Measurements from ENCODE around the gene DOCK1.
A peak's percentile ranks its signal among the peaks of the same experiment; 100 is the strongest.

Gene DOCK1

DNA sequence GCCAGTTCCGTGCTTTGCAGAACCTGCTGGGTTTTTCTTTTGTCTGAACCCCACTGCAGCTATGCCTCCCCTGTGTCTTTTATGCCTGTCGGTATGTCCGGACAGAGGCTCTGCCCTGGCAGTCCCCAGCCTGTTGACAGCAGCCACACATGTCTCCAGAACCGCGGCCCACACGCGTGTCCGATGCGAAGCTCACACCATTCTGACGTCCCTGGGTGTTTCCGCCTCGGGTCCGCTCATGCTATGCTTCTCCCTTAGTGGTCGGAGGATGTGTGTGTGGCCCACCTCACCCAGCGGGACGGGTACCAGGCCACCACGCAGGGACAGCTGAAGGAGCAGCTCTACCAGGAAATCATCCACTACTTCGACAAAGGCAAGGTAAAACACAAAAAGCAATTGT lies 479.3 kb downstream of the DOCK1 start:
- H3K36me3 ChIP-seq (ENCODE audit: control insufficient read depth, insufficient read depth, low read length), result no peaks in the 10 kb centered on the region
- no peak overlapping the region for H3K27ac ChIP-seq (ENCODE audit: low read depth, low read length)
- no peak overlapping the region for H4K5ac ChIP-seq (ENCODE audit: low read length)
- H3K4me2 ChIP-seq (ENCODE audit: low read length), result no peak overlapping the region
- H3K23ac ChIP-seq (ENCODE audit: low read length), result no peak overlapping the region
- no peak overlapping the region for H3K4me3 ChIP-seq (ENCODE audit: low read length)
- no peak overlapping the region for H3K4ac ChIP-seq (ENCODE audit: low read depth, low read length)
- H3K4me1 ChIP-seq (ENCODE audit: control insufficient read depth, low read depth, low read length), result no peaks in the 10 kb centered on the region
- H2BK15ac ChIP-seq (replicated peaks; ENCODE audit: low read depth), result no peak overlapping the region
- DNase-seq, result no peak
- no peaks in the 10 kb centered on the region for H3K79me2 ChIP-seq (ENCODE audit: control insufficient read depth, insufficient read depth, low read length)
- H3K79me1 ChIP-seq (ENCODE audit: low read length), result no peaks in the 10 kb centered on the region
- no peak overlapping the region for H4K8ac ChIP-seq (ENCODE audit: low read depth, low read length)
- H2BK5ac ChIP-seq (ENCODE audit: low read length), result no peak overlapping the region
- H2BK120ac ChIP-seq (ENCODE audit: low read depth, low read length), result no peak overlapping the region
- H3K27me3 ChIP-seq (ENCODE audit: insufficient read depth, low read length, poor library complexity), result no peaks in the 10 kb centered on the region
- no peak overlapping the region for H2AK5ac ChIP-seq (ENCODE audit: low read length)
- no peak overlapping the region for H3K9ac ChIP-seq (ENCODE audit: low read length)
- no peak overlapping the region for H3K56ac ChIP-seq (ENCODE audit: low read length)
- WGBS (ENCODE audit: extremely low coverage, insufficient coverage, low lambda C conversion rate), result no CpG with 5 or more reads among the region's 18 CpGs
- no peak overlapping the region for H3K18ac ChIP-seq (ENCODE audit: low read length)

- no peak overlapping the region for H2BK5ac ChIP-seq (ENCODE audit: low read length)
- H3K23ac ChIP-seq (ENCODE audit: low read length), result no peak overlapping the region
- H3K79me2 ChIP-seq (ENCODE audit: control insufficient read depth, insufficient read depth, low read length), result no peaks in the 10 kb centered on the region
- no peaks in the 10 kb centered on the region for H3K36me3 ChIP-seq (ENCODE audit: control insufficient read depth, insufficient read depth, low read length)
- no peak overlapping the region for H3K27ac ChIP-seq (ENCODE audit: low read depth, low read length)
- H3K4ac ChIP-seq (ENCODE audit: low read depth, low read length), result no peak overlapping the region
- H3K56ac ChIP-seq (ENCODE audit: low read length), result no peak overlapping the region
- H3K4me1 ChIP-seq (ENCODE audit: control insufficient read depth, low read depth, low read length), result no peaks in the 10 kb centered on the region
- no peaks in the 10 kb centered on the region for H3K79me1 ChIP-seq (ENCODE audit: low read length)
- no peak overlapping the region for H2BK15ac ChIP-seq (replicated peaks; ENCODE audit: low read depth)
- H3K4me3 ChIP-seq (ENCODE audit: low read length), result no peak overlapping the region
- H3K9ac ChIP-seq (ENCODE audit: low read length), result no peak overlapping the region
- no peak overlapping the region for H4K5ac ChIP-seq (ENCODE audit: low read length)
- H3K27me3 ChIP-seq (ENCODE audit: insufficient read depth, low read length, poor library complexity), result no peaks in the 10 kb centered on the region
- DNase-seq, result no peak
- H3K4me2 ChIP-seq (ENCODE audit: low read length), result no peak overlapping the region
- no peak overlapping the region for H2BK120ac ChIP-seq (ENCODE audit: low read depth, low read length)
- WGBS (ENCODE audit: extremely low coverage, insufficient coverage, low lambda C conversion rate), result no CpG with 5 or more reads among the region's 3 CpGs
- H2AK5ac ChIP-seq (ENCODE audit: low read length), result no peak overlapping the region
- no peak overlapping the region for H3K18ac ChIP-seq (ENCODE audit: low read length)
- no peak overlapping the region for H4K8ac ChIP-seq (ENCODE audit: low read depth, low read length)
Measured at GRCh38 chr10:127385066-127385465, 479.8 kb downstream of the DOCK1 start.

DNA sequence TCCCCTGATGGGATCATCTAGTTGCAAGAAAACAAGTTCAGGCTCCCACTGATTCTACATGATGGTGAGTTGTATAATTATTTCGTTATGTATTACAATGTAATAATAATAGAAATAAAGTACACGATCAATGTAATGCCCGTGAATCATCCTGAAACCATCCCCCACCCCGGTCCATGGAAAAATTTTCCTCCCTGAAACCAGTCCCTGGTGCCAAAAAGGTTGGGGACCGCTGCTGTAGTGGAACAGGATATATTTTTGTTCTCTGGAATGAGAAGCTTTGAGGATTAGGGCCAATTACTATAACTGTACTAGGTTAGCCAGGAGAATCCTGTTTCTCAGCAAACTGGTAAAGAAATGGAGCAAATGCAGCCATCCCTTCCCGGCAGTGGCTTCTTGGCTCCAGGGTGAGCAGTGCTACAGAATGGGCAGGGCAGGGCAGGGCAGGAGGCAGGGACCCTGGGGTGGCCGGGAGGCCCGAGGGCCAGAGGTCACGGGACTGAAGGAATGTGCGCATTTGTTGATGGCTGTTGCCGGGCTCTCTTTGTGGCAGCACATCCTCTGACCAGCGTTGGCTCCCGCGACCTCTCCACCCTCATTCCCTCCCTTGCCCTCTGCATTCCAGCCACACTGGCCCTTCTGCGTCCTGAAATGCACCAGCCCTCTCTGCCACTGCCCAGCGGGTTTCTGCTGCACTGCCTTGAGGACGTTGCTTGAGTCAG lies 481.5 kb downstream of the DOCK1 start:
- peak; percentile 28 for DNase-seq
- no peaks in the 10 kb centered on the region for H3K4me1 ChIP-seq (ENCODE audit: control insufficient read depth, low read depth, low read length)

DNA sequence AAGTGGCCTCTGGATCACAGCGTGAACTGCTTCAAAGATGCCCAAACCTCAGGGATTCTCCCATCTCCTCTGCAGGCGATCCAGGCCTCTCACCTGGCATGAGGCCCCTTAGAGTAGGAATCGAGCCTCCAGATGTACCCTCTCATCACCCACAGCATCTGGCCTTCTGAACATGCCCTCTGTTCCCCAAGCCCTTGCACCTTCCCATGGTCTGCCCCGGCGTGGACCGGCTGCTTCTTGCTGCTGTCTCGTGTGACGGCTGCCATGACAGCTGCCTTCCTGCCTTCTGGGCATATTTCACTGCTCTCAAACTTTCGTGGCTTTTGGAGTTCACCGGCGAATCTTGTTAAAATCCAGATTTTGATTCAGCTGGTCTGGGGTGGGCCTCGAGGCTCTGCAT lies 486.6 kb downstream of the DOCK1 start:
- WGBS (ENCODE audit: extremely low coverage, insufficient coverage, low lambda C conversion rate), result no CpG with 5 or more reads among the region's 12 CpGs
- no peak for DNase-seq
- Histone ChIP-seq H2BK120ac (ENCODE audit: low read depth, low read length) (no peak overlapping the region), H2AK5ac (ENCODE audit: low read length) (no peak overlapping the region), H2BK5ac (ENCODE audit: low read length) (no peak overlapping the region), H4K8ac (ENCODE audit: low read depth, low read length) (no peak overlapping the region), H3K79me1 (ENCODE audit: low read length) (no peaks in the 10 kb centered on the region), H3K23ac (ENCODE audit: low read length) (no peak overlapping the region), H3K27ac (ENCODE audit: low read depth, low read length) (no peak overlapping the region), H3K4ac (ENCODE audit: low read depth, low read length) (no peak overlapping the region), H3K36me3 (ENCODE audit: control insufficient read depth, insufficient read depth, low read length) (no peaks in the 10 kb centered on the region), H3K4me1 (ENCODE audit: control insufficient read depth, low read depth, low read length) (no peaks in the 10 kb centered on the region), H3K4me3 (ENCODE audit: low read length) (no peak overlapping the region), H3K18ac (ENCODE audit: low read length) (no peak overlapping the region), H3K4me2 (ENCODE audit: low read length) (no peak overlapping the region), H2BK15ac (replicated peaks; ENCODE audit: low read depth) (no peak overlapping the region), H3K9ac (ENCODE audit: low read length) (no peak overlapping the region), H3K79me2 (ENCODE audit: control insufficient read depth, insufficient read depth, low read length) (no peaks in the 10 kb centered on the region), H3K27me3 (ENCODE audit: insufficient read depth, low read length, poor library complexity) (no peaks in the 10 kb centered on the region), H4K5ac (ENCODE audit: low read length) (no peak overlapping the region), H3K56ac (ENCODE audit: low read length) (no peak overlapping the region)

More for the DNA sequence above, 481.5 kb downstream of the DOCK1 start:
- H2BK15ac ChIP-seq (replicated peaks; ENCODE audit: low read depth), result no peak overlapping the region
- no peaks in the 10 kb centered on the region for H3K79me2 ChIP-seq (ENCODE audit: control insufficient read depth, insufficient read depth, low read length)
- no CpG with 5 or more reads among the region's 17 CpGs for WGBS (ENCODE audit: extremely low coverage, insufficient coverage, low lambda C conversion rate)
- no peak overlapping the region for H3K4me2 ChIP-seq (ENCODE audit: low read length)
- no peaks in the 10 kb centered on the region for H3K27me3 ChIP-seq (ENCODE audit: insufficient read depth, low read length, poor library complexity)
- no peak overlapping the region for H3K18ac ChIP-seq (ENCODE audit: low read length)
- H4K8ac ChIP-seq (ENCODE audit: low read depth, low read length), result no peak overlapping the region
- no peak overlapping the region for H2BK120ac ChIP-seq (ENCODE audit: low read depth, low read length)
- H3K4ac ChIP-seq (ENCODE audit: low read depth, low read length), result no peak overlapping the region
- no peaks in the 10 kb centered on the region for H3K36me3 ChIP-seq (ENCODE audit: control insufficient read depth, insufficient read depth, low read length)
- no peak overlapping the region for H3K27ac ChIP-seq (ENCODE audit: low read depth, low read length)
- H2BK5ac ChIP-seq (ENCODE audit: low read length), result no peak overlapping the region
- no peaks in the 10 kb centered on the region for H3K79me1 ChIP-seq (ENCODE audit: low read length)
- H3K9ac ChIP-seq (ENCODE audit: low read length), result no peak overlapping the region
- no peak overlapping the region for H2AK5ac ChIP-seq (ENCODE audit: low read length)
- H3K4me3 ChIP-seq (ENCODE audit: low read length), result no peak overlapping the region
- H3K23ac ChIP-seq (ENCODE audit: low read length), result no peak overlapping the region
- H3K56ac ChIP-seq (ENCODE audit: low read length), result no peak overlapping the region
- no peak overlapping the region for H4K5ac ChIP-seq (ENCODE audit: low read length)

DNA sequence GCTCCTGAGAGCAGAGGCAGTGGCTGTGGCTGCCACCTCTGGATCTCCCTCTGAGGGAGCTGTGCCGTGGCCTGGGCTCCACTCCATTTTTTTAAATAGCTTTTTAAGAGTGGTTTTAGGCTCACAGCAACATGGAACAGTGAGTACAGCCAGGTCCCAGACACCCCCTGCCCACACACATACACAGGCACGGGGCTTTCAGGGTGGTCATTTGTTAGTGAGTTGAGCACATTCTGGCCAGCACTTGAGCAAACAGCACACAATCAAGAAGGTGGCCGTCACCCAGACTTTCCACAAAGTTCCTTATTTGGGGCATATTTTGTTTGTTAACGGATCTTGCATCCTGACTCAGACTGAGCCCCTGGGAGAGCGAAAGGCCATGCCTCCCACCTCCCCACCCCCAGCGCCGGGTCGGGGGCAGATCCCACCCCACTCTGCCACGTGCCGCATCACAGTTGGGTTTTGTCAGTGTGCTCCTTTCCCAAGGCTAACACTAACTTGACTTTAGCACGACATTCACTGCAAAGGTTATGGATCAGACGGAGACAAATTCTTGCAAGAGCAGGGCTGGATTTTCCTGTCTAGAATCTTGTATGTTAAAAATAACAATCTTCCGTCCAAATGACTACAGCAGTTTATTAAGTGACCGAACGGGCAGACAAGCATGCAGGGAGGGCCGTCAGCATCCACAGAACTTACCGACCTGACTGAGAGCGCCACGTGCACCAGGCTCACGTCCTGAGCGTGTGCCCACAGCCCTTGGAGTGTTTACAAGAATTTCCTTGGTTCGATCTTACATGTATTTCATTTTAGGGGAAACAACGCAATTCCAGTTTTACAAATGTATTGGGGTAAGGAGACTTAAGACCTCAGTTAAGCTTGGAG lies 487.4 kb downstream of the DOCK1 start:
- H4K8ac ChIP-seq (ENCODE audit: low read depth, low read length), result no peak overlapping the region
- H2BK120ac ChIP-seq (ENCODE audit: low read depth, low read length), result no peak overlapping the region
- DNase-seq, result no peak
- H3K4me2 ChIP-seq (ENCODE audit: low read length), result no peak overlapping the region
- H2BK15ac ChIP-seq (replicated peaks; ENCODE audit: low read depth), result no peak overlapping the region
- no peak overlapping the region for H3K56ac ChIP-seq (ENCODE audit: low read length)
- H3K9ac ChIP-seq (ENCODE audit: low read length), result no peak overlapping the region
- H3K4me1 ChIP-seq (ENCODE audit: control insufficient read depth, low read depth, low read length), result no peaks in the 10 kb centered on the region
- no peak overlapping the region for H3K4ac ChIP-seq (ENCODE audit: low read depth, low read length)
- H3K79me1 ChIP-seq (ENCODE audit: low read length), result no peaks in the 10 kb centered on the region
- H4K5ac ChIP-seq (ENCODE audit: low read length), result no peak overlapping the region
- no peak overlapping the region for H3K4me3 ChIP-seq (ENCODE audit: low read length)
- H2AK5ac ChIP-seq (ENCODE audit: low read length), result no peak overlapping the region
- H3K27ac ChIP-seq (ENCODE audit: low read depth, low read length), result no peak overlapping the region
- no peaks in the 10 kb centered on the region for H3K79me2 ChIP-seq (ENCODE audit: control insufficient read depth, insufficient read depth, low read length)
- no peak overlapping the region for H2BK5ac ChIP-seq (ENCODE audit: low read length)
- no peaks in the 10 kb centered on the region for H3K36me3 ChIP-seq (ENCODE audit: control insufficient read depth, insufficient read depth, low read length)
- H3K23ac ChIP-seq (ENCODE audit: low read length), result no peak overlapping the region
- no peaks in the 10 kb centered on the region for H3K27me3 ChIP-seq (ENCODE audit: insufficient read depth, low read length, poor library complexity)
- H3K18ac ChIP-seq (ENCODE audit: low read length), result no peak overlapping the region
- no CpG with 5 or more reads among the region's 23 CpGs for WGBS (ENCODE audit: extremely low coverage, insufficient coverage, low lambda C conversion rate)

Data from mesendoderm (in vitro differentiated cells).